ENCODE results near the gene MCAM.

- no peak for TF ChIP-seq CTCF (IDR thresholded peaks at IDR 0.05; ENCODE audit: low read depth, low read length, poor library complexity, severe bottlenecking)
- TF ChIP-seq EZH2phosphoT487 (IDR thresholded peaks at IDR 0.05; ENCODE audit: borderline replicate concordance, low read length), result no peak
These were observed 31.1 kb upstream of the MCAM start for GRCh38 chr11:119347940-119348605.

Data from DOHH2 (cell line).